Measurements from ENCODE around the gene TOX4.

Gene TOX4

GRCh38 chr14:21494902-21495762, 18.1 kb downstream of the TOX4 start:
- no peak for TF ChIP-seq FOXM1 (IDR thresholded peaks at IDR 0.05; ENCODE audit: borderline replicate concordance, low read depth)
- TF ChIP-seq TEAD4 (IDR thresholded peaks at IDR 0.05): no peak
- no peak for TF ChIP-seq USF1 (IDR thresholded peaks at IDR 0.05)
- no peak for TF ChIP-seq EGR1 (IDR thresholded peaks at IDR 0.05)
- no peak for TF ChIP-seq YY1 (IDR thresholded peaks at IDR 0.05; ENCODE audit: low read depth)
- TF ChIP-seq ZBTB7A (IDR thresholded peaks at IDR 0.05; ENCODE audit: low read depth): no peak
- no peak for TF ChIP-seq CREB1 (IDR thresholded peaks at IDR 0.05; ENCODE audit: low read depth)
- no peak for TF ChIP-seq TCF12 (IDR thresholded peaks at IDR 0.05; ENCODE audit: low read depth)
- no peak for TF ChIP-seq NFIC (IDR thresholded peaks at IDR 0.05)
- TF ChIP-seq TAF1 (IDR thresholded peaks at IDR 0.05; ENCODE audit: low read depth): no peak
- no peak for TF ChIP-seq MAX (IDR thresholded peaks at IDR 0.05)
- TF ChIP-seq REST (IDR thresholded peaks at IDR 0.05; ENCODE audit: low read depth): no peak
- TF ChIP-seq RAD21 (IDR thresholded peaks at IDR 0.05; ENCODE audit: low read depth): no peak
- TF ChIP-seq CEBPB (IDR thresholded peaks at IDR 0.05): no peak
- TF ChIP-seq EP300 (IDR thresholded peaks at IDR 0.05; ENCODE audit: borderline replicate concordance): no peak

- no peak for TF ChIP-seq CEBPB (IDR thresholded peaks at IDR 0.05)
- no peak for TF ChIP-seq REST (IDR thresholded peaks at IDR 0.05; ENCODE audit: low read depth)
- no peak for TF ChIP-seq ZBTB7A (IDR thresholded peaks at IDR 0.05; ENCODE audit: low read depth)
- TF ChIP-seq CREB1 (IDR thresholded peaks at IDR 0.05; ENCODE audit: low read depth): no peak
- TF ChIP-seq NFIC (IDR thresholded peaks at IDR 0.05): no peak
- no peak for TF ChIP-seq TCF12 (IDR thresholded peaks at IDR 0.05; ENCODE audit: low read depth)
- no peak for TF ChIP-seq YY1 (IDR thresholded peaks at IDR 0.05; ENCODE audit: low read depth)
- no peak for TF ChIP-seq RAD21 (IDR thresholded peaks at IDR 0.05; ENCODE audit: low read depth)
- TF ChIP-seq FOXM1 (IDR thresholded peaks at IDR 0.05; ENCODE audit: borderline replicate concordance, low read depth): no peak
- TF ChIP-seq EGR1 (IDR thresholded peaks at IDR 0.05): no peak
- TF ChIP-seq EP300 (IDR thresholded peaks at IDR 0.05; ENCODE audit: borderline replicate concordance): no peak
- no peak for TF ChIP-seq TAF1 (IDR thresholded peaks at IDR 0.05; ENCODE audit: low read depth)
- no peak for TF ChIP-seq USF1 (IDR thresholded peaks at IDR 0.05)
- TF ChIP-seq MAX (IDR thresholded peaks at IDR 0.05): no peak
- no peak for TF ChIP-seq TEAD4 (IDR thresholded peaks at IDR 0.05)
Measured at GRCh38 chr14:21496453-21496852, 19.5 kb downstream of the TOX4 start.

- TF ChIP-seq RAD21 (IDR thresholded peaks at IDR 0.05; ENCODE audit: low read depth) (peak; percentile 47), FOXM1 (IDR thresholded peaks at IDR 0.05; ENCODE audit: borderline replicate concordance, low read depth) (no peak)
Measured at GRCh38 chr14:21498540-21499526, 21.8 kb downstream of the TOX4 start.

- TF ChIP-seq YY1 (IDR thresholded peaks at IDR 0.05; ENCODE audit: low read depth): no peak
- no peak for TF ChIP-seq RAD21 (IDR thresholded peaks at IDR 0.05; ENCODE audit: low read depth)
- TF ChIP-seq USF1 (IDR thresholded peaks at IDR 0.05): no peak
Measured at GRCh38 chr14:21501568-21501967, 24.6 kb downstream of the TOX4 start.

- TF ChIP-seq CREB1 (IDR thresholded peaks at IDR 0.05; ENCODE audit: low read depth): no peak
- no peak for TF ChIP-seq NFIC (IDR thresholded peaks at IDR 0.05)
- TF ChIP-seq USF1 (IDR thresholded peaks at IDR 0.05): no peak
- no peak for TF ChIP-seq TEAD4 (IDR thresholded peaks at IDR 0.05)
- no peak for TF ChIP-seq YY1 (IDR thresholded peaks at IDR 0.05; ENCODE audit: low read depth)
- TF ChIP-seq TAF1 (IDR thresholded peaks at IDR 0.05; ENCODE audit: low read depth): no peak
Measured at GRCh38 chr14:21503376-21503775, 26.4 kb downstream of the TOX4 start.

Data from Ishikawa (cell line).